Fibroblast of lung (primary cell): Measurements from ENCODE around the gene NDUFS7. TPM values are rescaled to one million over a fixed set of nuclear protein-coding genes. Genes with fewer than 3 reads are reported as not detected.
A peak's percentile ranks its signal among the peaks of the same experiment; 100 is the strongest.

Experiments
- DNase-seq, 2 donors: peaks; one replicate each; pipeline versions ENCODE4 v3.0.0 to v3.0.0-alpha.2; 2010; ENCODE audit warnings: low read depth in 2 of 2
- H2AFZ ChIP-seq: 2 replicates; pipeline ENCODE4 v1.5.1; 2012; ENCODE audit warnings: low read length, control low read depth, inconsistent platforms
- H3K27ac ChIP-seq: 2 replicates; pipeline ENCODE4 v1.5.1; 2011; ENCODE audit warnings: low read length, control low read depth; ENCODE audit not compliant: insufficient read depth
- H3K27me3 ChIP-seq: 2 replicates; pipeline ENCODE4 v1.5.1; 2011; ENCODE audit warnings: mild to moderate bottlenecking, low read length; ENCODE audit not compliant: control insufficient read depth, insufficient read depth
- H3K36me3 ChIP-seq: 2 replicates; pipeline ENCODE4 v1.5.1; 2011; ENCODE audit warnings: low read length; ENCODE audit not compliant: control insufficient read depth, insufficient read depth
- H3K4me1 ChIP-seq: 2 replicates; pipeline ENCODE4 v1.5.1; 2011; ENCODE audit warnings: low read length; ENCODE audit not compliant: control insufficient read depth, insufficient read depth; ENCODE audit errors: extremely low read depth
- H3K4me2 ChIP-seq: 2 replicates; pipeline ENCODE4 v1.5.1; 2011; ENCODE audit warnings: low read length, control low read depth; ENCODE audit not compliant: insufficient read depth; ENCODE audit errors: extremely low read depth
- H3K4me3 ChIP-seq, 4 experiments: fragments of 200-600 bp in 1 of 4; sonication (generic) in 1 of 4; replicated peaks in 1 of 4; 2 replicates each; pipeline ENCODE4 v1.5.1; 2011 to 2016; ENCODE audit warnings: low read length in 4 of 4, low read depth in 3 of 4, mild to moderate bottlenecking in 3 of 4, control low read depth in 2 of 4, inconsistent platforms in 1 of 4, mixed read lengths in 1 of 4; ENCODE audit not compliant: insufficient read depth in 1 of 4; ENCODE audit errors: control extremely low read depth in 1 of 4
- H3K79me2 ChIP-seq: 2 replicates; pipeline ENCODE4 v1.5.1; 2012; ENCODE audit warnings: mild to moderate bottlenecking, low read length, inconsistent platforms; ENCODE audit not compliant: control insufficient read depth, insufficient read depth
- H3K9ac ChIP-seq: 2 replicates; pipeline ENCODE4 v1.5.1; 2011; ENCODE audit warnings: mild to moderate bottlenecking, low read length, control low read depth; ENCODE audit not compliant: insufficient read depth
- H3K9me3 ChIP-seq: 2 replicates; pipeline ENCODE4 v1.5.1; 2012; ENCODE audit warnings: low read depth, low read length; ENCODE audit not compliant: control insufficient read depth, insufficient read depth
- H4K20me1 ChIP-seq: 2 replicates; pipeline ENCODE4 v1.5.1; 2011; ENCODE audit warnings: low read length; ENCODE audit not compliant: control insufficient read depth, insufficient read depth; ENCODE audit errors: extremely low read depth
- CTCF ChIP-seq, 2 donors: IDR thresholded peaks in 1 of 2; conservative IDR thresholded peaks in 1 of 2; 1 replicate in 1 of 2; 2 replicates in 1 of 2; pipeline ENCODE4 v1.5.1; 2011 to 2012; ENCODE audit warnings: low read length in 2 of 2, control low read depth in 1 of 2, inconsistent platforms in 1 of 2, low read depth in 1 of 2, mild to moderate bottlenecking in 1 of 2
- EZH2 ChIP-seq: IDR thresholded peaks from 2 replicates; pipeline ENCODE4 v1.5.1; 2012; ENCODE audit warnings: low read length, control low read depth, mild to moderate bottlenecking; ENCODE audit errors: missing control alignments
- polyA plus RNA-seq, 2 donors: library from polyadenylated mRNA; depleted of rRNA in 1 of 2; stranded (reverse) in 1 of 2; unstranded in 1 of 2; fragments of >200 nt; gene quantifications; 2 replicates each; pipeline ENCODE4 v1.2.1, GENCODE V29; 2011 to 2012; ENCODE audit warnings: missing spikeins in 1 of 2
- total RNA-seq: library from RNA; depleted of rRNA; stranded (reverse); fragments of >200 nt; gene quantifications from 2 replicates; pipeline ENCODE4 v1.2.1, GENCODE V29; 2014

The NDUFS7 gene
- total and polyA plus RNA-seq, 2 donors (not counting 1 experiment from before 2014, with no cell fraction given) = 29.6 to 71.2 TPM

- Histone ChIP-seq H2AFZ (no peak overlapping the region), H3K9ac (no peak overlapping the region), H3K36me3 (peaks cover 31% of the 10 kb centered on the region), H3K27ac (peak overlapping the region; percentile 19), H3K4me3 (no peak overlapping the region), H4K20me1 (no peaks in the 10 kb centered on the region), H3K4me1 (peaks cover 8% of the 10 kb centered on the region), H3K27me3 (no peaks in the 10 kb centered on the region), H3K4me2 (no peak overlapping the region), H3K79me2 (no peaks in the 10 kb centered on the region), H3K9me3 (no peaks in the 10 kb centered on the region)
- peak; percentile 25 to 28 for DNase-seq
- TF ChIP-seq CTCF (conservative IDR thresholded peaks at IDR 0.05 in 1 of 2, IDR thresholded peaks at IDR 0.05 in 1 of 2; ENCODE audit: low read depth in 1 of 2, low read length in 2 of 2) (no peak), EZH2 (no peak)
Measured at GRCh38 chr19:1373534-1374249, 10.0 kb upstream of the NDUFS7 start.

- no peaks in the 10 kb centered on the region for H3K9me3 ChIP-seq
- no peak for DNase-seq
- no peaks in the 10 kb centered on the region for H4K20me1 ChIP-seq
- no peak overlapping the region for H3K4me2 ChIP-seq
- no peak overlapping the region for H3K9ac ChIP-seq
- H3K27me3 ChIP-seq = no peaks in the 10 kb centered on the region
- no peak overlapping the region for H2AFZ ChIP-seq
- H3K4me3 ChIP-seq = no peak overlapping the region
- peaks cover 8% of the 10 kb centered on the region for H3K4me1 ChIP-seq
- no peak for TF ChIP-seq EZH2
- no peak for TF ChIP-seq CTCF (conservative IDR thresholded peaks at IDR 0.05 in 1 of 2, IDR thresholded peaks at IDR 0.05 in 1 of 2; ENCODE audit: low read depth in 1 of 2, low read length in 2 of 2)
- H3K79me2 ChIP-seq = no peaks in the 10 kb centered on the region
- no peak overlapping the region for H3K27ac ChIP-seq
- peaks cover 28% of the 10 kb centered on the region for H3K36me3 ChIP-seq
Measured at GRCh38 chr19:1374250-1374577, 9.5 kb upstream of the NDUFS7 start.

DNA sequence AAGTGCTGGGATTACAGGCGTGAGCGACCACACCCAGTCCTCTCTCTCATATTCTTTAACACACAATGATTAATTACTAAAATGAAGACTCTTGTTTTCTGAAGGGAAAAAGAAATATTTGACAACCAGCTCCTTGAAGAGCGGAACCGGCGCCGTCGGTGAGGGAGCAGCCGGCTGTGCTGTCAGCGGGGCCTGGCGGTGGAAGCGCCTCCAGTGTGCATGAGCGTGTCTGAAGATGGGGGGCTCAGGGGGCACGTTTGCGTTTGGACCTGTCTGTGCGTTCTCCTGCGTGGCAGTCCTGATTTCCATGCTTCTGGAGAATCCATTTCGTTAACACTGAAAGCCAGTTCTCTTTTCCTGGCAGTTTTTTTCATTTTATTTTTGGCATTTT lies 7.3 kb upstream of the NDUFS7 start:
- no peaks in the 10 kb centered on the region for H3K79me2 ChIP-seq
- peaks cover 21% of the 10 kb centered on the region for H3K36me3 ChIP-seq
- no peaks in the 10 kb centered on the region for H3K9me3 ChIP-seq
- peaks cover 8% of the 10 kb centered on the region for H3K4me1 ChIP-seq
- no peaks in the 10 kb centered on the region for H4K20me1 ChIP-seq
- no peak overlapping the region for H3K9ac ChIP-seq
- no peak overlapping the region for H3K4me2 ChIP-seq
- no peak overlapping the region for H2AFZ ChIP-seq
- H3K27me3 ChIP-seq = no peaks in the 10 kb centered on the region
- no peak for TF ChIP-seq CTCF (conservative IDR thresholded peaks at IDR 0.05 in 1 of 2, IDR thresholded peaks at IDR 0.05 in 1 of 2; ENCODE audit: low read depth in 1 of 2, low read length in 2 of 2)
- TF ChIP-seq EZH2 = no peak
- no peak overlapping the region for H3K4me3 ChIP-seq
- no peak overlapping the region for H3K27ac ChIP-seq
- no peak for DNase-seq
